ACHN (cell line): ENCODE data around the gene PRM1.
"Not testable (repeated sequence)": the region's sequence is repeated elsewhere in the genome, so short reads cannot be mapped to it uniquely, and the experiment has no call there.

ENCODE experiments used
- DNase-seq: peaks from one replicate; pipeline ENCODE4 v3.0.0-alpha.2; 2015
- in situ Hi-C: cut with HindIII; loops from 2 replicates; pipeline ENCODE4 v1.10.0; 2017; ENCODE audit warnings: low sequenced_read_pairs, low pct_ligation_motif_present, low pct_unique_long_range_greater_than_20kb

Gene PRM1

DNA sequence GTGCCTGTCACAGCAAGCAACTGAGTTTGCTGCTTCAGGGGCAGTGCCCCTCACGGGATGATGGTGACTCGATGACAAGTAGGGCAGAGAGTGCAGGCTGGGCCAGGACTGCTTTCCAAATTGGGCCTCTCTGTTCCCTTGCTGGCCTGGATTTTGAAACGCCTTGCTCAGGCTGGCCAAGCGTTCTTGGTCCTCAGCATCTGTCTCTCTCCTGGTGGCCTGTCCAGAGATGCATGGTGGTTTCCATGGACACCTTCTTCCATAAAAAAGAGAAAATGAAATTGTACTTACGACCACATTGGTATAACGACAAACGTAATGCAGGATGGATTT lies 19.4 kb upstream of the PRM1 start:
- no peak for DNase-seq
- in situ Hi-C loops = no loop called here

DNA sequence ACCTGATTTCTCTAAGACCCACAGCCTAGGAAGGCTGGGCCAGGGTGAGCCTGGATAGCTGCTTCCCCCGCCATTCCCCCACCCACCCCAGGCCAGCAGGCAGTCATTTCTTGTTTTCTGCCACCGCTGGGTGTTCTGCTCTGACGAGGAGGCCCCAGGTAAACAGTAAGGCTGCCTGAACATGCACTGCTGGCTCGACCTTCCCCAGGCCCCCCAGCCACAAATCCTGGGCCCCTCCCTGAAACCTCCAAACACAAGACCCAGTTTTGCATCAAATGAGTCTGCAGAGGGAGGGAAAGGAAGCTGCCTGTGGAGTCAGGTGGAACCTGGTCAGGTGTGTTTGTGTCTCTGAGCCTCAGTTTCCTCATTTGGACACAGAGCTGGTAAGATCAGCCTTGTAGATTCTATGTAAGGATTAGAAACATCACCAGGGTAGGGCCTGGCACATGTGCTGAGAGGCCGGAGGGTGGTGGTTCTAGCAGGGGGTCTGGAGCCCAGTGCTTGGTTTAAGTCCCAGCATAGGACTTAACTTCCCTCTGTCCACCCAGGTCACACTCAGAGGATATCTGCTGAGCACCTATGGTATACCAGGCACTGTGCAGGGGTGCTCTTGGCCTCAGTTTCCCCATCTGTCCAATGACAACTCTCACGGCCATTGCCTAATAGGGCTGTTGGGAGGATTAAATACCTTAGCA lies 18.9 kb upstream of the PRM1 start:
- in situ Hi-C loops = no loop called here
- DNase-seq = no peak

DNA sequence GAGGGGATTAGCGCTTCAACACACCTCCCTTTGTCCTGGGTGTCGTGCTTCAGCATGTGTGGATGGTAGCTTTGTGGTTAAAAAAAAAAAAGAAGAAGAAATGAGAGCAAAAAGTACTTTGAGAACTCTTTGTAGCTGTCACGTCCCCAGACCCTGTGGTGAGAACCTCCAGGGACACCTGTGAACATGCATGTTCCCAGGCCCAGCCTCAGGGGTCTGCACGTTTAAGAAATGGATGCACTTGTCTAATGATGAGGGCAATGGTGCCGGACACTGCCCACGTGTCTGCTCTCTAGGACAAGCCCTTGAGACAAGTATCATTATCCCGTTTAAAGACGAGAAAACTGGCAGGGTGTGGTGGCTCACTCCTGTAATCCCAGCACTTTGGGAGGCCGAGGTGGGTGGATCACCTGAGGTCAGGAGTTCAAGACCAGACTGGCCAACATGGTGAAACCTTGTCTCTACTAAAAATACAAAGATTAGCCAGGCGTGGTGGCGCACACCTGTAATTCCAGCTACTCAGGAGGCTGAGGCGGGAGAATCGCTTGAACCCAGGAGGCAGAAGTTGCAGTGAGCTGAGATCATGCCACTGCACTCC lies 17.9 kb upstream of the PRM1 start:
- in situ Hi-C loops, DNase-seq: not testable (repeated sequence)

DNA sequence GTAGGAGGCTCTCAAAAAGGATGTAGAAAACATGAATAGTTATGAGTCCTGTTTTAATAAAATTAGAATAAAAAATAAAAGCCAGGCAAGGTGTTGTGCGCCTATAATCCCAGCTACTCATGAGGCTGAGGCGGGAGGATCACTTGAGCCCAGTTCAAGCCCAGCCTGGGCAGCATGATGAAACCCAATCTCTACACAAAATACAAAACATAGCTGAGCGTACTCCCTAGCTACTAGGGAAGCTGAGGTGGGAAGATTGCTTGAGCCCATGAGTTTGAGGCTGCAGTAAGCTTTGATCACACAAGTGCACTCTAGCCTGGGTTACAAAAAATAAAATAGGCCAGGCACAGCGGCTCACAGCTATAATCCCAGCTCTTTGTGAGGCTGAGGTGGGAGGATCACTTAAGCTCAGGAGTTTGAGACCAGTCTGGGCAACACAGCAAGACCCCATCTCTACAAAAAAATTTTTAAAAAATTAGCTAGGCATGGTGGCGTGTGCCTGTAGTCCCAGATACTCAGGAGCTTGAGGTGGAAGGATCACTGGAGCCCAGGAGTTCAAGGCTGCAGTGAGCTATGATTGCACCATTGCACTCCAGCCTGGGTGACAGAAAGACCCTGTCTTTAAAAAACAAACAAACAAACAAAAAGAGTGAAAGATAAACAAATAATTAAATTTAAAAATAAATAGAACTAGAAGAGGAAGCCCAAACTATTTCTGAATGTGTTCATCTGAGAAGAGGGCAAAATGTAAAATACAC lies 17.2 kb upstream of the PRM1 start:
- no peak for DNase-seq
- in situ Hi-C loops = no loop called here

DNA sequence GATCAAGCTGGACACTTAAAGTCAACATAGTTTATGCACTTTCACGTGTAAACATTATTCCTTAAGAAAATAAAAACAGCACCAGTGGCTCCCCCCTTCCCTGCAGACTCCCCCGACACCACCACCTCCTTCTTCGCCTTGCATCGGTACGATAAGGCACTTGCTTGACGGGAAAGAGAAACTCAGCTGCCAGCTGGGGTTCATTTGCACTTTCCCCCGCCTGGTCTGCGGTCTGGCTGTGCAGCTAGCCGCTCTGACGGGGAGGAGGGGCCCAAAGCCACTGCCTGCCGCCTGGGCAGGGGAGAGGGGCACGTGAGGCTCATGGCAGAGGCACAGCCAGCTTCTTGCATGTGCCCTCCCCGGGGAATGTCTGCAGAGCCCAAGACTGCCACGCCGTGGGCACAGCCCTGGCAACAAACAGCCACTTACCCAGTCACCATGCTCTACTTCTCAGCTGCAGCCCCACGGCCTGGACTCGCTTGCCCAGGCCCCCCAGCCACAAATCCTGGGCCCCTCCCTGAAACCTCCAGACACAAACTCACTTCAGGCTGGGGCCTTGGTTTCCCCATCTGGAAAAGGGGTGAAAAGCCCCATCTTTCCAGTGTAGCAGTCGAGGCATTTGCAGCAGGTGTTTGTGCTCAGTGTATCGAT lies 16.5 kb upstream of the PRM1 start:
- in situ Hi-C loops = no loop called here
- peak; percentile 87 for DNase-seq

DNA sequence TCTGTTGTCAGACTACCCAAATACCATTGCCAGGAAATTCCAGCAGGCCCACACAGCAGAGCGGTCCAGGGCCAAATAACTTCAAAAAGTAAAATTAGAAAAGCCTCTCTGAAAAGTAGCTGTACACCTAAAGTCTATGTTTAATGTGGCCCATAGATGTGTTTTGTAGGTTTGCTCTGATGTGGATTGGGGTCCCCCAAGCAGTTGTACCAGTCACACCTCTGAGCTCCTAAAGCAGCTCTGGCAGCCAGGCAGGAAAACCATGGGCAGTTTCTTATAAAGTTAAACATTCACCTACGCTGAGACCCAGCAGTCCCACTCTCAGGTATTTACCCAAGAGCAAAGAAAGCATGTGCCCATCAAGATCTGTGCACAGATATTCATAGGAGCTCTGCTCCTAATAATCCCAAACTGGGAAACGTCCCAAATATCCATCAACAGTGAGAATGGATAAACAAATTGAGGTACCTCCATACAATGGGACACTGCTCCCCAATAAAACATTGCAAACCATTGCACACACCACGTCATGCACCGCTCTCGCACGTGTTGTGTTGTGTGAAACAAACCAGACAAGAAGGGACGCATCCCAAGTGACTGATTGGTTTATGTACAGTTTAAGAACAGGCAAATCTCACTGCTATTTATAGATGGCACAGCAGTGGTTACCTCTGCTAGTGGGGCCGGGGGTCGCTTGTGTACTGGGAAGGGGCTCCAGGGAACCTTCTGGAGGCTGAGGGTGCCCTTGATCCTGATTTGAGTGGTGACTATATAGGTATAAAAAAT lies 15.8 kb upstream of the PRM1 start:
- in situ Hi-C loops = no loop called here
- DNase-seq = no peak

DNA sequence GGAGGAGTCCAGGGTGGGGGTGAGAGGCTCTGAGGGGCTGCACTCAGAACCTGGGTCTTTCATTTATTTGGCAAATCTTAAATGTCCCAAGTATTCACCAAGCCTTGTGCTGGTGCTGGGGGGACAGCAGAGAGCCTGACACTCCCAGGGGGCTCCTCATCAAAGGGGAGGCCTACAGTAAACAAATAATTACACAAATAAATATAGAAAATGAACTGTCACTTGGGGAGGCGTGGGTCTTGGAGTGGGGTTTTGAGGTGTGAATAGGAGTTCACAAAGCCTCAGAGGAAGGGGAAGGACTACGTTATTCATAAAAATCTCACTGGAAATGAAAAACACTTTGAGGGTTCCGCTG lies 15.2 kb upstream of the PRM1 start:
- in situ Hi-C loops = no loop called here
- no peak for DNase-seq

DNA sequence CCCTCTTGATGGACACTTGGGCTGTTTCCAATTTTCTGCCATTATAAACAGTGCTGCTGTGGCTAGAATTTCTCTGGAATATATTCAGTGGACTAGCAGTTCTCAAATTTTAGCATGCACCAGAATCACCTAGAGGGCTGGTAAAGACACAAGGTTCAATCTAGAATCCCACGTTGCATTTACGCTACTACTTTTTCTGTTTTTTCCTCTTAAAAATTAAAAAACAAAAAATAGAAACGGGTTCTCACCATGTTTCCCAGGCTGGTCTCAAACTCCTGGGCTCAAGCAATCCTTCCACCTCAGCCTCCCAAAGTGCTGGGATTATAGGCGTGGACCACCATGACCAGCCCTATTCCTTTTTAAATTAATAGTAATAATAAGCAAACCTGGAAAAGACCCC lies 14.5 kb upstream of the PRM1 start:
- in situ Hi-C loops = no loop called here

DNA sequence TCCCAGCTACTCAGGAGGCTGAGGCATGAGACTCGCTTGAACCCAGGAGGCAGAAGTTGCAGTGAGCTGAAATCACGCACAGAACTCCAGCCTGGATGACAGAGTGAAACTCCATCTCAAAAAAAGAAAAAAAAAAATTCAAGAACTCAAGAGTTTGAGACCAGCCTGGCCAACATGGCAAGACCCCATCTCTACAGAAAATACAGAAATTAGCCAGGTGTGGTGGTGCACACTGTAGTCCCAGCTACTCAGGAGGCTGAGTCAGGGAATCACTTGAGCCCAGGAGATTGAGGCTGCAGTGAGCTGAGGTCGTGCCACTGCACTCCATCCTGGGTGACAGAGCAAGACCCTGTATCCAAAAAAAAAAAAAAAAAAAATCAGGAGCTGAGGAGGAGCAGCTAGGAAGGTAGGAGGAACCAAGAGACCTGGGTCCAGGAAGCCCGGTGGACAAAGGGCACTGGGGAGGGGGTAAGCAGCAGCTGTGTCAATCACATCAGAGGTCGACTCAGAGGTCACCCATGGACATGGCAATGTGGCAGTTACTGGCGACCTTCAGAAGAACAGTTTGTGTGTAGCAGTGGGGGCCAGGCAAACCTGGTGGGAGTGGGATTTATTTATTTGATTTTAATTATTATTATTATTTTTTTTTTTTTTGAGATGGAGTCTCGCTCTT lies 11.1 kb upstream of the PRM1 start:
- no peak for DNase-seq
- in situ Hi-C loops = no loop called here

More for the DNA sequence above, 14.5 kb upstream of the PRM1 start:
- no peak for DNase-seq

DNA sequence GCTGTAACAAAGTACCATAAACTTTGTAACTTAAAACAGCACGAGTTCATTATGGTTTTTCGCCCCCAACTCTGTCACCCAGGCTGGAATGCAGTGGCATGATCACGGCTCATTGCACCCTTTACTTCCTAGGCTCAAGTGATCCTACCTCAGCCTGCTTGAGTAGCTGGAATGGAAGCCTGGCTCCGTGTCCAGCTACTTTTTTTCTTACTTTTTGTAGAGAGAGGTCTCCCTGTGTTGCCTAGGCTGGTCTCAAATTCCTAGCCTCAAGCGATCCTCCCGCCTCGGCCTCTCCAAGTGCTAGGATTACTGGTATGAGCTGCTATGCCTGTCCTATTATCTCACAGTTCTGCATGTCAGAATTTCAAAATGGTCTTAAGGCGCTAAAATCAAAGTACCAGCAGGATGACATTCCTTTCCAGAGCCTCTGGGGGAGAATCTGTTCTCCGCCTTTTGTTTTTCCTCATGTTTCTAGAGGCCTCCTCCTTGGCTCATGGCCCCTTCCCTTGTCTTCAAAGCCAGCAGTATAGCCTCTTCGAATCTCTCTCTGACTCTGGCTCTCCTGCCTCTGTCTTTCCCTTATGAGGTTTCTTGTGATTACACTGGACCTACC lies 10.1 kb upstream of the PRM1 start:
- in situ Hi-C loops = no loop called here
- DNase-seq = no peak

DNA sequence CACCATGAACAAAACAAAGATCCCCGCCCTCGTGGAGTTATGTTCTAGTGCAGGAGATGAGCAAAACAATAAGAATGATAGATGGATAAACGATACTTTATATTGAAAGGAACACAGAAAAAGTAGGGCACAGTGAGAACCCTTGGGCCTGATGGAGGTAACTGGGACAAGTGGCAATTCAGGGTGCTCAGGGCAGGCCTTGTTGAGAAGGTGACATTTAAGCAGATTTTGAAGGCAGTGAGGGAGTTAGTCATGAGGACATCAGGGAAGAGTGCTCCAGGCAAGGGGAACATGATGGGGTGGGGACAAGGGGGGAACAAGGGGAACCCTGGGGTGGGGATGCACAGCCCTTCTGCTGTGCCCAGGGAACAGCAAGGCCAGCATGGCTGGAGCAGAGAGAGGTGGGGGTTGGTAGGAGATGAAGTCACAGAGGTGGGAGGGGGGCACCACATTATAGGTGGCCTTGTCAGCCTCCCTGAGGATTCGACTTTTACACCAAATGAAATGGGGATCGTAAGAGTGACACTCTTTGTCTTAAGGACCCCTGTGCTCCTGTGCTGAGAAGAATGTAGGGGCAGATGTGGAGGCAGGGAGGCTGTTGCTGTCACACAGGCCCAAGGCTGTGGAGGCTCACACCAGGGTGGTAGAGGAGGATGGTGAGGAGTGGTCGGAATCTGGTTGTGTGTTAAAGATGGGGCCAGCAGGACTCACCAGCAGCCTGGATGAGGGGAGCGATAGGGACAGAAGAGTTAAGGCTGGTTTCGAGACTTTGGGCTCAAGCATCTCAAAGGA lies 9.2 kb upstream of the PRM1 start:
- no peak for DNase-seq
- in situ Hi-C loops = no loop called here

DNA sequence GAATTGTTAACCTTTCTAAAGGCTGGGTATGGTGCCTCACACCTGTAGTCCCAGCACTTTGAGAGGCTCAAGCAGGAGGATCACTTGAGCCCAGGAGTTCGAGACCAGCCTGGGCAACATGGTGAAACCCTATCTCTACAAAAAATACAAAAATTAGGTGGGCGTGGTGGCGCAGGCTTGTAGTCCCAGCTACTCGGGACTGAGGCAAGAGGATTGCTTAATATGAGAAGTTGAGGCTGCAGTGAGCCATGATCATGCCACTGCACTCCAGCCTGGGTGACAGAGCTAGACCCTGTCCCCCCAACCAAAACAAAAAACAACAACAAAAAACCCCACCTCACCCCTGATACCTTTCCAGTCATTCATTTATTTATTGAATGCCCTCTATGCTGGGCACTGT lies 8.6 kb upstream of the PRM1 start:
- in situ Hi-C loops, DNase-seq: not testable (repeated sequence)

DNA sequence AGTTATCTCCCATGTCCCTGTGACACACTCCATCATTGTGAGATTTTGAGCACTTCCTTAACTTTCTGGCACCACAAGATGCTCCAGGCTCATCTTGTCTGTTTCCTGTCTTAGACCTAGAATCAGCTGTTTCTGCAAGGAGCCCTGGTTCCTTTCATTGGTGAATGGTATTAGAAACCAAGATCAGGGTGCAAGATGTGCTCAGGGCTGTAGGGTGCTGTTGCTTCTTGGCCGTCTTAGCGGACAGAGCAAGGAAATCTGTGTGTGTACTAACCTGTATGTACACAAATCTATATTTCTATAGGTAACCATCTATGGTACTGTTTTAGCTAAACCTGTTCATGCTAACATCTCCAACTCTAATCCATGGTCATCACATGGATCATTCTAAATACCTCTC lies 8.1 kb upstream of the PRM1 start:
- in situ Hi-C loops = no loop called here
- no peak for DNase-seq

DNA sequence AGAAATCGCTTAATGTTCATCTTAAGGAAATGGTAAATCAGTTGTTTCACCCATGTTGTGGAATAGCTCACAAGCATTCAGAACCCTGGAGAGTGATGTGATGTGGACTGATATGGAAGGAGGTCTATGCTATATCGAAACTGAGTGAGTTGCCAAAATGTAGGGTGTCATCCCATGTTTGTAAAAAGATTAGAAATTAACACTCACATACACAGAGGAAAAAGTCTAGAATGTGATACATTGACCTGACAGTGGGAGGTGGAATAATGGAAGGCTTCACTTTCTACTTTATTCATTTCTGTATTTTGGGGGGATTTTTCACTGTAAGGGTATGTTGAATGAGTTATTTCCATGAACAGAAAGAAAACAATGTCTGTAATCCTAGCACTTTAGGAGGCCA lies 4.7 kb upstream of the PRM1 start:
- in situ Hi-C loops = no loop called here
- DNase-seq = no peak

DNA sequence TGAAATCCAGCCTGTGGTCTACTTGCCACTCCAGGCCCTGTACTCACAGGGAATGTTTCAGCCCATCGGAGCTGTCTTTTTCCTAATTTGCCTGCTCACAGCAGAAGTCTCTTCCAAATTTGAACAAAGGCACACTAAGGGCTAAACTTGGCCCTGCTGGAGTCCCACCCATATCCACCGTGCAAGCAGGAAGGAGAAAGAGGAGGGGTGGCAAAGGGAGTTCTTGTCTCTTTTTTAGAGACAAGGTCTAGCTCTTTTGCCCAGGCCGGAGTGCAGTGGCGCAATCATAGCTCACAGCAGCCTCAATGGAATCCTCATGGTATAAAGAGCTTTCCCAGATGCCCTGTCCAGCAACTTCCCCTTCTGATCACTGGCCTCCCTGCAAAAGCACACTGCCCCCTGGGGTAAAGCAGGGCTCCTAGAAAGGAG lies 2.7 kb upstream of the PRM1 start:
- in situ Hi-C loops = no loop called here

DNA sequence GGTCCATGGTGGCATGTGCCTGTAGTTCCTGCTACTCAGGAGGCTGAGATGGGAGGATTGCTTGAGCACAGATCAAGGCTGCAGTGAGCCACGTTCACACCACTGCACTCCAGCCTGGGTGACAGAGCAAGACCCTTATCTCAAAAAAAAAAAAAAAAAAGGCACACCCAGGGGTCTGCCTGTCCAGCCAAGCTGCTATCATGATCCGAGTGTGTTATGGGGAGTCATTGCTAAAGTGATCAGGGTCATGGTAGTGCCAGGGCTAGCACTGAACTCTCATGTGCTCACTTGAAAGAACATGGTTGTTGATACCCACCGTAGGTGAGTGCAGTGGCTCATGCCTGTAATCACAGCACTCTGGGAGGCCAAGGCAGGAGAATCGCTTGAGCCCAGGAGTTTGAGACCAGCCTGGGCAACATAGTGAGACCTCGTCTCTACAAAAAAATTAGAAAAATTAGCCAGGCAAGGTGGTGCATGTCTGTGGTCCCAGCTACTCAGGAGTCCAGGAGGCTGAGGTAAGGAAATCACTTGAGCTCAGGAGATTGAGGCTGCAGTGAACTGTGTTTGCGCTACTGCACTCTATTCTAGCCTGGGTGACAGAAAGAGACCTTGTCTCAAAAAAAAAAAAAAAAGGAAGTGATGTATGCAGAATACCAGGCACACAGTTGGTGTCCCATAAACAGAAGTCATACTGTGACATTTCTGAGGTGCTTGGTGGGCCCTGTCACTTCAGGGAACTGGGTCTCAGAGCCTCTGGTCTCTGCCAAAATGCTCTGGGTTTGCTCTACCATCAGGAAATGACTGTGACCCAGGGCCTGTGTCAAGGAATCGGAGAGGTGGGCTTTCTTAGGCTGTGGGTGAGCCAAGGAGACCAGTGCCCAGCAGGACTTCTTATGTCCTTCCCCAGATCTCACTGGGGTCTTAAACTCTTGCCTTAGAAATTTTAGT lies 2.2 kb downstream of the PRM1 start:
- DNase-seq = no peak
- in situ Hi-C loops = no loop called here

More for the DNA sequence above, 2.7 kb upstream of the PRM1 start:
- peak; percentile 10 for DNase-seq
